ENCODE measurements around the gene GMDS. TPM values are rescaled to one million over a fixed set of nuclear protein-coding genes. Genes with fewer than 3 reads are reported as not detected.

GMDS gene
- total RNA-seq, 1 donor from 2014 or later: 35.7 TPM

- H3K9me3 Mint-ChIP-seq: peaks cover 8% of the 10 kb centered on the region
- no peak overlapping the region for H3K27ac Mint-ChIP-seq
- no peak overlapping the region for H3K4me3 Mint-ChIP-seq (ENCODE audit: low read depth)
- H3K4me1 Mint-ChIP-seq (ENCODE audit: low read depth): no peaks in the 10 kb centered on the region
- H3K36me3 Mint-ChIP-seq (ENCODE audit: low read depth): peaks cover 4% of the 10 kb centered on the region
- DNase-seq (ENCODE audit: low spot score): no peak
- intact Hi-C loops (cut with micrococcal nuclease): no loop called here
- no peaks in the 10 kb centered on the region for H3K27me3 Mint-ChIP-seq (ENCODE audit: low read depth)
Measured at GRCh38 chr6:1931817-1932216, 313.6 kb downstream of the GMDS start.

- Mint-ChIP-seq H3K4me1 (ENCODE audit: low read depth) (no peaks in the 10 kb centered on the region), H3K9me3 (peaks cover 11% of the 10 kb centered on the region), H3K36me3 (ENCODE audit: low read depth) (peaks cover 7% of the 10 kb centered on the region), H3K27ac (no peak overlapping the region), H3K27me3 (ENCODE audit: low read depth) (no peaks in the 10 kb centered on the region), H3K4me3 (ENCODE audit: low read depth) (no peak overlapping the region)
- DNase-seq (ENCODE audit: low spot score): no peak
- intact Hi-C loops (cut with micrococcal nuclease): no loop called here
Measured at GRCh38 chr6:1930356-1930755, 315.0 kb downstream of the GMDS start.

GRCh38 chr6:1929931-1930330 is 315.5 kb downstream of the GMDS start:
- H3K27ac Mint-ChIP-seq: no peak overlapping the region
- peaks cover 11% of the 10 kb centered on the region for H3K9me3 Mint-ChIP-seq
- H3K4me3 Mint-ChIP-seq (ENCODE audit: low read depth): no peak overlapping the region
- no peaks in the 10 kb centered on the region for H3K27me3 Mint-ChIP-seq (ENCODE audit: low read depth)
- H3K36me3 Mint-ChIP-seq (ENCODE audit: low read depth): peaks cover 7% of the 10 kb centered on the region
- intact Hi-C loops (cut with micrococcal nuclease): no loop called here
- DNase-seq (ENCODE audit: low spot score): no peak
- no peaks in the 10 kb centered on the region for H3K4me1 Mint-ChIP-seq (ENCODE audit: low read depth)

- Mint-ChIP-seq H3K27ac (no peak overlapping the region), H3K27me3 (ENCODE audit: low read depth) (no peaks in the 10 kb centered on the region)
Measured at GRCh38 chr6:1925743-1926430, 319.5 kb downstream of the GMDS start.

GRCh38 chr6:1923449-1923848 is 322.0 kb downstream of the GMDS start:
- H3K36me3 Mint-ChIP-seq (ENCODE audit: low read depth): peaks cover 7% of the 10 kb centered on the region
- H3K4me3 Mint-ChIP-seq (ENCODE audit: low read depth): no peak overlapping the region
- H3K9me3 Mint-ChIP-seq: peaks cover 7% of the 10 kb centered on the region
- intact Hi-C loops (cut with micrococcal nuclease): no loop called here
- no peak overlapping the region for H3K27ac Mint-ChIP-seq
- H3K4me1 Mint-ChIP-seq (ENCODE audit: low read depth): no peaks in the 10 kb centered on the region
- DNase-seq (ENCODE audit: low spot score): no peak
- no peaks in the 10 kb centered on the region for H3K27me3 Mint-ChIP-seq (ENCODE audit: low read depth)

More at GRCh38 chr6:1925743-1926430, 319.5 kb downstream of the GMDS start:
- DNase-seq (ENCODE audit: low spot score): no peak
- peaks cover 7% of the 10 kb centered on the region for H3K36me3 Mint-ChIP-seq (ENCODE audit: low read depth)
- H3K9me3 Mint-ChIP-seq: peaks cover 7% of the 10 kb centered on the region
- H3K4me1 Mint-ChIP-seq (ENCODE audit: low read depth): no peaks in the 10 kb centered on the region
- intact Hi-C loops (cut with micrococcal nuclease): no loop called here
- H3K4me3 Mint-ChIP-seq (ENCODE audit: low read depth): no peak overlapping the region

- intact Hi-C loops (cut with micrococcal nuclease): no loop called here
- Mint-ChIP-seq H3K9me3 (no peaks in the 10 kb centered on the region), H3K4me1 (ENCODE audit: low read depth) (peaks cover 21% of the 10 kb centered on the region), H3K27ac (peak overlapping the region; percentile 76), H3K27me3 (ENCODE audit: low read depth) (no peaks in the 10 kb centered on the region), H3K4me3 (ENCODE audit: low read depth) (no peak overlapping the region), H3K36me3 (ENCODE audit: low read depth) (no peaks in the 10 kb centered on the region)
- DNase-seq (ENCODE audit: low spot score): no peak
Measured at GRCh38 chr6:1917626-1918371, 327.6 kb downstream of the GMDS start.

- Mint-ChIP-seq H3K36me3 (ENCODE audit: low read depth) (no peaks in the 10 kb centered on the region), H3K27ac (peak overlapping the region; percentile 76), H3K4me1 (ENCODE audit: low read depth) (peaks cover 21% of the 10 kb centered on the region), H3K4me3 (ENCODE audit: low read depth) (no peak overlapping the region), H3K27me3 (ENCODE audit: low read depth) (no peaks in the 10 kb centered on the region), H3K9me3 (no peaks in the 10 kb centered on the region)
- DNase-seq (ENCODE audit: low spot score): no peak
- intact Hi-C loops (cut with micrococcal nuclease): no loop called here
Measured at GRCh38 chr6:1916334-1917070, 328.9 kb downstream of the GMDS start.

GRCh38 chr6:1915226-1915625 is 330.2 kb downstream of the GMDS start:
- Mint-ChIP-seq H3K27me3 (ENCODE audit: low read depth) (no peaks in the 10 kb centered on the region), H3K9me3 (no peaks in the 10 kb centered on the region), H3K27ac (no peak overlapping the region), H3K4me1 (ENCODE audit: low read depth) (peaks cover 21% of the 10 kb centered on the region), H3K36me3 (ENCODE audit: low read depth) (no peaks in the 10 kb centered on the region), H3K4me3 (ENCODE audit: low read depth) (no peak overlapping the region)
- DNase-seq (ENCODE audit: low spot score): no peak
- intact Hi-C loops (cut with micrococcal nuclease): no loop called here

- H3K27me3 Mint-ChIP-seq (ENCODE audit: low read depth): no peaks in the 10 kb centered on the region
- DNase-seq (ENCODE audit: low spot score): no peak
- H3K27ac Mint-ChIP-seq: no peak overlapping the region
- H3K36me3 Mint-ChIP-seq (ENCODE audit: low read depth): no peaks in the 10 kb centered on the region
- H3K9me3 Mint-ChIP-seq: no peaks in the 10 kb centered on the region
- H3K4me3 Mint-ChIP-seq (ENCODE audit: low read depth): no peak overlapping the region
- peaks cover 23% of the 10 kb centered on the region for H3K4me1 Mint-ChIP-seq (ENCODE audit: low read depth)
- intact Hi-C loops (cut with micrococcal nuclease): no loop called here
Measured at GRCh38 chr6:1913577-1913976, 331.8 kb downstream of the GMDS start.

- peaks cover 19% of the 10 kb centered on the region for H3K4me1 Mint-ChIP-seq (ENCODE audit: low read depth)
- no peak for DNase-seq (ENCODE audit: low spot score)
Measured at GRCh38 chr6:1912731-1913130, 332.7 kb downstream of the GMDS start.

GRCh38 chr6:1911474-1911873 is 333.9 kb downstream of the GMDS start:
- Mint-ChIP-seq H3K27me3 (ENCODE audit: low read depth) (no peaks in the 10 kb centered on the region), H3K4me3 (ENCODE audit: low read depth) (no peak overlapping the region), H3K4me1 (ENCODE audit: low read depth) (peaks cover 7% of the 10 kb centered on the region), H3K36me3 (ENCODE audit: low read depth) (no peaks in the 10 kb centered on the region), H3K9me3 (no peaks in the 10 kb centered on the region), H3K27ac (no peak overlapping the region)
- intact Hi-C loops (cut with micrococcal nuclease): no loop called here
- no peak for DNase-seq (ENCODE audit: low spot score)

More at GRCh38 chr6:1912731-1913130, 332.7 kb downstream of the GMDS start:
- H3K9me3 Mint-ChIP-seq: no peaks in the 10 kb centered on the region
- H3K27me3 Mint-ChIP-seq (ENCODE audit: low read depth): no peaks in the 10 kb centered on the region
- H3K27ac Mint-ChIP-seq: no peak overlapping the region
- intact Hi-C loops (cut with micrococcal nuclease): no loop called here
- no peaks in the 10 kb centered on the region for H3K36me3 Mint-ChIP-seq (ENCODE audit: low read depth)
- H3K4me3 Mint-ChIP-seq (ENCODE audit: low read depth): no peak overlapping the region

- intact Hi-C loops (cut with micrococcal nuclease): no loop called here
- no peaks in the 10 kb centered on the region for H3K36me3 Mint-ChIP-seq (ENCODE audit: low read depth)
Measured at GRCh38 chr6:1910621-1911407, 334.6 kb downstream of the GMDS start.

More at GRCh38 chr6:1910621-1911407, 334.6 kb downstream of the GMDS start:
- Mint-ChIP-seq H3K9me3 (no peaks in the 10 kb centered on the region), H3K4me1 (ENCODE audit: low read depth) (peaks cover 2% of the 10 kb centered on the region), H3K27ac (no peak overlapping the region), H3K27me3 (ENCODE audit: low read depth) (no peaks in the 10 kb centered on the region), H3K4me3 (ENCODE audit: low read depth) (no peak overlapping the region)
- DNase-seq (ENCODE audit: low spot score): no peak

Data from activated T-helper 2 cell treated with anti-CD3 and anti-CD28 coated beads, Interferon-gamma antibody, Interleukin-2, Interleukin-4, amounts not matched to agents 10 μg/mL and 5 μg/mL and 100 μg/mL, durations not matched to agents 14 hours and 24 hours and 36 hours (primary cell).